ENCODE data around the gene NRXN3.

Gene NRXN3

DNA sequence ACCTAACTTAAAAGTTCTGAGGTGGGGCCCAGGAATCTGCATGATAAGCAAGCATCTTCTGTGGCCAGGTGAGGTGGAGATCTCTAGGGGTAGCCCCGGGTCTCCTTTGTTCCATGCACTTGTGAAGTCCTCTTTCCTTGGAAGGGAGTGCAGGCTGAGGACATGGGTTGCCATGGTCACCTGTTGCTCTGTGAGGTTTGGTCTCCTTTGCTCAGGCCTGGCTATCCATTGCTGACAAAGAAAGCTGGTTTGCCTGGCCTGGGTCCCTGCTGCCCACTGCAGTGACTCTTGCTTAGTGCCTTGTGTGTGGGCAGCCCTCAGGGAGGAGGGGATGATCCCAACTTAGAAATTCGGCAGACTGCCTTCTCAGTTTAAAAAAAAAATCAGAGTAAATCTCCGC lies 11.1 kb downstream of the NRXN3 start:
- no peak for TF ChIP-seq CTCF (IDR thresholded peaks at IDR 0.05; ENCODE audit: low read depth, low read length, missing control alignments)
- H3K4me3 ChIP-seq (replicated peaks; ENCODE audit: low read depth, low read length) = no peak overlapping the region
- DNase-seq (ENCODE audit: extremely low read depth, low read depth) = no peak

DNA sequence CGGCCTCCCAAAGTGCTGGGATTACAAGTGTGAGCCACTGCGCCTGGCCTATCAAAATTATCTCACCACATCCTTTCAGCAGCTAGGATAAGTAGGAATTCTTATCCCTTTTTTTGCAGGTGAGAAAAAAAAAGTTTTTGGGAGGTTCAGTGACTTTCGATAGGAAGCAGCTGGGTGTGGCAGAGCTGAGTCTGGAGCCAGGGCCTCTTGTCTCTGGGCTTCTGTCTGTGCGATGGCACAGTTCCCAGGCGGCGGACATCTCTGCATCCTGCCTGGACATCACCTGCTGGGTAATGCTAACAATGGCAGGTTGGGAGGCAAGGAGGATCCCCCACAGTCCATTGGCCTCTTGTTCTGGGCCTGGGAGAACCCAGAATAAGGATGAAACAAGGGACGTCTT lies 12.5 kb downstream of the NRXN3 start:
- TF ChIP-seq CTCF (IDR thresholded peaks at IDR 0.05; ENCODE audit: low read depth, low read length, missing control alignments) = no peak
- H3K4me3 ChIP-seq (replicated peaks; ENCODE audit: low read depth, low read length) = no peak overlapping the region
- no peak for DNase-seq (ENCODE audit: extremely low read depth, low read depth)

GRCh38 chr14:78184157-78184556 lies 14.0 kb downstream of the NRXN3 start:
- no peak for DNase-seq (ENCODE audit: extremely low read depth, low read depth)
- no peak for TF ChIP-seq CTCF (IDR thresholded peaks at IDR 0.05; ENCODE audit: low read depth, low read length, missing control alignments)
- H3K4me3 ChIP-seq (replicated peaks; ENCODE audit: low read depth, low read length) = no peak overlapping the region

- no peak for DNase-seq (ENCODE audit: extremely low read depth, low read depth)
- TF ChIP-seq CTCF (IDR thresholded peaks at IDR 0.05; ENCODE audit: low read depth, low read length, missing control alignments) = no peak
Observed at GRCh38 chr14:78186277-78186676, 16.1 kb downstream of the NRXN3 start.

GRCh38 chr14:78188882-78189281 lies 18.7 kb downstream of the NRXN3 start:
- H3K4me3 ChIP-seq (replicated peaks; ENCODE audit: low read depth, low read length) = no peak overlapping the region
- DNase-seq (ENCODE audit: extremely low read depth, low read depth) = no peak
- no peak for TF ChIP-seq CTCF (IDR thresholded peaks at IDR 0.05; ENCODE audit: low read depth, low read length, missing control alignments)

More at GRCh38 chr14:78186277-78186676, 16.1 kb downstream of the NRXN3 start:
- H3K4me3 ChIP-seq (replicated peaks; ENCODE audit: low read depth, low read length) = no peak overlapping the region

DNA sequence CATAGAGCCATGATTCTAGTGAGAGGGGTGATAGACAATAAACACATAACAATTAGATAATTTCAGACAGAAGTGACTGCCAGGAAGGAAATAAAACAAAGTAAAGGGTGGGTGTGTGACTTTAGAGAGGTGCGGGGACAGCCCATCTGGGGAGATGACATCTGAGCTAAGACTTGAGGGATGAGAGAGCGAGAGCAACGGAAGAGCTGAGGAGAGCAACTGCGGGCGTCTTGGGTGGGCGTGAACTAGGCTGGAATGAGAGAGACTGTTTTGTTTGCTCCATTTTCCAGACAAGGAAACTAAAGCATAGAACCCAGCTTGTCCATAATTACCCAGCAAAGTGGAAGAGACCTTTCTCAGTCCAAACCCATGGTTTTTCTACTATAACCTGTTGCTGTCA lies 25.3 kb downstream of the NRXN3 start:
- no peak for DNase-seq (ENCODE audit: extremely low read depth, low read depth)
- H3K4me3 ChIP-seq (replicated peaks; ENCODE audit: low read depth, low read length) = no peak overlapping the region
- no peak for TF ChIP-seq CTCF (IDR thresholded peaks at IDR 0.05; ENCODE audit: low read depth, low read length, missing control alignments)

GRCh38 chr14:78196323-78196722 lies 26.1 kb downstream of the NRXN3 start:
- no peak overlapping the region for H3K4me3 ChIP-seq (replicated peaks; ENCODE audit: low read depth, low read length)
- no peak for DNase-seq (ENCODE audit: extremely low read depth, low read depth)
- TF ChIP-seq CTCF (IDR thresholded peaks at IDR 0.05; ENCODE audit: low read depth, low read length, missing control alignments) = no peak

Measured in HFF-Myc (cell line).